HEK293 (cell line): ENCODE data around the gene KIT.

Experiments
- CTCF ChIA-PET: fragments of 350-600 bp; formaldehyde crosslinking; extraction: SDS; loops from one replicate; lab custom pipeline; 2021; ENCODE audit warnings: antibody characterized with exemption; lab: Yijun Ruan, JAX
- POLR2A ChIA-PET: fragments of 300-600 bp; formaldehyde crosslinking; extraction: SDS; loops from one replicate; lab custom pipeline; 2020; ENCODE audit warnings: antibody characterized with exemption, inconsistent platforms; lab: Yijun Ruan, JAX
- H3K27ac ChIP-seq: fragments of 200-500 bp; sonication (Bioruptor generic); 2 replicates; pipeline ENCODE4 v1.5.1; 2014; ENCODE audit warnings: low read depth, low read length, control low read depth, inconsistent platforms; ENCODE audit errors: extremely low read depth
- H3K36me3 ChIP-seq, 2 experiments: fragments of 200-500 bp in 1 of 2; sonication (Bioruptor generic) in 1 of 2; 1 replicate in 1 of 2; 2 replicates in 1 of 2; pipeline ENCODE4 v1.5.1; 2014 to 2017; ENCODE audit warnings: inconsistent platforms in 2 of 2, low read length in 2 of 2; ENCODE audit not compliant: control insufficient read depth in 2 of 2, insufficient read depth in 1 of 2
- H3K4me1 ChIP-seq: fragments of 200-500 bp; sonication (Bioruptor generic); 2 replicates; pipeline ENCODE4 v1.5.1; 2014; ENCODE audit warnings: mild to moderate bottlenecking, low read length, inconsistent platforms; ENCODE audit not compliant: control insufficient read depth, insufficient read depth
- H3K4me3 ChIP-seq: 2 replicates; pipeline ENCODE4 v1.5.1; 2011; ENCODE audit warnings: low read depth, mild to moderate bottlenecking, control low read depth, low read length, moderate library complexity
- H3K9me3 ChIP-seq: fragments of 200-500 bp; sonication (Bioruptor generic); 2 replicates; pipeline ENCODE4 v1.5.1; 2014; ENCODE audit warnings: low read depth, low read length, inconsistent platforms; ENCODE audit not compliant: control insufficient read depth, insufficient read depth
- FEZF1 ChIP-seq: fragments of 450-650 bp; formaldehyde crosslinking; IDR thresholded peaks from 2 replicates; pipeline ENCODE4 v1.5.1; 2016; ENCODE audit warnings: missing biosample characterization, missing genetic modification characterization
- GLIS1 ChIP-seq: fragments of 450-650 bp; formaldehyde crosslinking; IDR thresholded peaks from 2 replicates; pipeline ENCODE4 v1.5.1; 2016; ENCODE audit warnings: missing biosample characterization, missing genetic modification characterization
- HIC1 ChIP-seq: fragments of 450-650 bp; formaldehyde crosslinking; IDR thresholded peaks from 2 replicates; pipeline ENCODE4 v1.5.1; 2016; ENCODE audit warnings: missing biosample characterization, missing genetic modification characterization
- IKZF3 ChIP-seq: fragments of 450-650 bp; IDR thresholded peaks from 2 replicates; pipeline ENCODE4 v1.5.0; 2018; ENCODE audit warnings: missing biosample characterization, mild to moderate bottlenecking, missing genetic modification characterization, moderate library complexity
- KLF10 ChIP-seq: fragments of 450-650 bp; IDR thresholded peaks from 2 replicates; pipeline ENCODE4 v1.5.1; 2018; ENCODE audit warnings: missing biosample characterization, mild to moderate bottlenecking, missing genetic modification characterization
- OVOL3 ChIP-seq: fragments of 450-650 bp; formaldehyde crosslinking; IDR thresholded peaks from 2 replicates; pipeline ENCODE4 v1.5.1; 2016; ENCODE audit warnings: missing biosample characterization, missing genetic modification characterization
- PATZ1 ChIP-seq: fragments of 450-650 bp; formaldehyde crosslinking; IDR thresholded peaks from 2 replicates; pipeline ENCODE4 v1.5.1; 2016; ENCODE audit warnings: missing biosample characterization, missing genetic modification characterization
- WT1 ChIP-seq: fragments of 450-650 bp; formaldehyde crosslinking; IDR thresholded peaks from 2 replicates; pipeline ENCODE4 v1.5.1; 2016; ENCODE audit warnings: missing biosample characterization, missing genetic modification characterization
- ZNF121 ChIP-seq: fragments of 450-650 bp; formaldehyde crosslinking; IDR thresholded peaks from 2 replicates; pipeline ENCODE4 v1.5.1; 2016; ENCODE audit warnings: missing biosample characterization, missing genetic modification characterization
- ZNF138 ChIP-seq: fragments of 450-650 bp; formaldehyde crosslinking; IDR thresholded peaks from 2 replicates; pipeline ENCODE4 v1.5.1; 2016; ENCODE audit warnings: missing biosample characterization, missing genetic modification characterization, borderline replicate concordance
- ZNF146 ChIP-seq: fragments of 450-650 bp; formaldehyde crosslinking; IDR thresholded peaks from 2 replicates; pipeline ENCODE4 v1.5.1; 2016; ENCODE audit warnings: missing biosample characterization, missing genetic modification characterization
- ZNF26 ChIP-seq: fragments of 450-650 bp; formaldehyde crosslinking; IDR thresholded peaks from 2 replicates; pipeline ENCODE4 v1.5.1; 2016; ENCODE audit warnings: missing biosample characterization, missing genetic modification characterization
- ZNF416 ChIP-seq: fragments of 450-650 bp; formaldehyde crosslinking; IDR thresholded peaks from 2 replicates; pipeline ENCODE4 v1.5.1; 2016; ENCODE audit warnings: missing biosample characterization, missing genetic modification characterization
- ZNF529 ChIP-seq: fragments of 450-650 bp; formaldehyde crosslinking; IDR thresholded peaks from 2 replicates; pipeline ENCODE4 v1.5.1; 2017; ENCODE audit warnings: missing genetic modification characterization, missing biosample characterization; ENCODE audit not compliant: insufficient replicate concordance
- ZNF596 ChIP-seq: fragments of 450-650 bp; IDR thresholded peaks from 2 replicates; pipeline ENCODE4 v1.5.0; 2018; ENCODE audit warnings: missing biosample characterization, mild to moderate bottlenecking, missing genetic modification characterization, moderate library complexity
- ZNF624 ChIP-seq: fragments of 450-650 bp; formaldehyde crosslinking; IDR thresholded peaks from 2 replicates; pipeline ENCODE4 v1.5.1; 2017; ENCODE audit warnings: missing biosample characterization, missing genetic modification characterization
- ZNF626 ChIP-seq: fragments of 450-650 bp; sonication (Bioruptor Pico); formaldehyde crosslinking; IDR thresholded peaks from 2 replicates; pipeline ENCODE4 v1.5.1; 2018; ENCODE audit warnings: missing biosample characterization, missing genetic modification characterization, inconsistent platforms
- ZNF654 ChIP-seq: fragments of 450-650 bp; formaldehyde crosslinking; IDR thresholded peaks from 2 replicates; pipeline ENCODE4 v1.5.1; 2016; ENCODE audit warnings: low read depth, missing biosample characterization, missing genetic modification characterization
- ZNF658 ChIP-seq: fragments of 450-650 bp; formaldehyde crosslinking; IDR thresholded peaks from 2 replicates; pipeline ENCODE4; 2016; ENCODE audit warnings: missing biosample characterization, missing genetic modification characterization
- ZSCAN18 ChIP-seq: fragments of 450-650 bp; formaldehyde crosslinking; IDR thresholded peaks from 2 replicates; pipeline ENCODE4 v1.5.1; 2016; ENCODE audit warnings: missing biosample characterization, missing genetic modification characterization
- ZSCAN5A ChIP-seq: fragments of 450-650 bp; formaldehyde crosslinking; IDR thresholded peaks from 2 replicates; pipeline ENCODE4 v1.5.1; 2016; ENCODE audit warnings: missing biosample characterization, missing genetic modification characterization

The KIT gene

GRCh38 chr4:54773022-54773421 is 115.3 kb downstream of the KIT start (continued):
- no peak for TF ChIP-seq ZNF121 (tag by site-specific recombination)
- TF ChIP-seq ZNF416 (tag by site-specific recombination): no peak
- no peak for TF ChIP-seq PATZ1 (tag by site-specific recombination)

GRCh38 chr4:54779036-54779435 is 121.3 kb downstream of the KIT start:
- H3K27ac ChIP-seq: no peak overlapping the region
- H3K4me3 ChIP-seq: no peak overlapping the region
- ChIA-PET CTCF (interaction anchor here (0.7 kb wide), 1 partner anchor 11 kb away, joined by 3 read pairs; no protein-coding TSS in a partner anchor), POLR2A (no interaction called here)
- H3K4me1 ChIP-seq: no peaks in the 10 kb centered on the region
- H3K9me3 ChIP-seq: no peaks in the 10 kb centered on the region
- no peaks in the 10 kb centered on the region for H3K36me3 ChIP-seq
- TF ChIP-seq KLF10 (tag by site-specific recombination) (no peak), ZNF596 (no peak), ZNF146 (tag by site-specific recombination) (no peak), ZSCAN5A (no peak), ZNF654 (tag by site-specific recombination) (no peak), IKZF3 (no peak), HIC1 (no peak), ZNF529 (no peak), WT1 (no peak), ZNF624 (tag by site-specific recombination) (no peak), ZNF626 (tag by site-specific recombination) (no peak), GLIS1 (no peak), ZSCAN18 (no peak), OVOL3 (tag by site-specific recombination) (no peak), ZNF138 (tag by site-specific recombination) (no peak), FEZF1 (no peak), ZNF658 (no peak), ZNF26 (no peak)
